Heart left ventricle (tissue), 13 donors: ENCODE measurements around the gene RBM20.
A peak's percentile ranks its signal among the peaks of the same experiment; 100 is the strongest.

Experiments used
- CTCF ChIP-seq, 12 donors: fragments of 200-600 bp; sonication (generic) in 4 of 12; IDR thresholded peaks; one replicate each; pipeline versions ENCODE4 v1.5.0 to v1.8.0; 2018 to 2022; ENCODE audit warnings: antibody characterized with exemption in 12 of 12, mild to moderate bottlenecking in 5 of 12
- POLR2A ChIP-seq, 2 donors: fragments of 450-650 bp; IDR thresholded peaks; one replicate each; pipeline ENCODE4 v1.6.1; 2017; ENCODE audit warnings: antibody characterized with exemption in 2 of 2, mild to moderate bottlenecking in 2 of 2, moderate library complexity in 2 of 2
- donor health status: ischemic (EF 13 %, LVEDD 7.1; RV severe dilation, severe dysfunction).
- donor health status: DM: no; HTN: yes; CAD: no.
- donor health status: DM: no; HTN: no; CAD: no.
- donor health status: ischemic (EF 25% LVEDD 6.9; RV normal size, moderate dysfunction).
- donor health status: ischemic (EF 25% LVEDD 5.7; RV mildly dilated, moderate dysfunction).
- donor health status: ischemic (EF 35%, LVEDD 5.7; RV mildly dilated, moderate dysfunction).
- donor health status: nonischemic (EF 11% LVEDD 7.7; RV severe dilation, severe dysfunction).
- donor health status: DM: yes; HTN: yes; CAD: no.
- donor health status: PGD.
- donor health status: ischemic (EF 29% LVEDD 5.4; RV normal size, mild dysfunction).
- donor health status: nonischemic (EF 23%, LVEDD 6.1; RV moderate dilation, normal function).

GRCh38 chr10:110725801-110726630 is 81.9 kb downstream of the RBM20 start:
- TF ChIP-seq CTCF (IDR thresholded peaks at IDR 0.05) (no peak), POLR2A (IDR thresholded peaks at IDR 0.05) (peak in 1 of 2 donors; percentile 47)
